D721Med (cell line): Measurements from ENCODE around the gene RNF225.

ENCODE experiments used
- DNase-seq: peaks from one replicate; pipeline ENCODE4 v3.0.0; 2011; ENCODE audit warnings: low spot score; ENCODE audit not compliant: insufficient read length
- FAIRE-seq: peaks from 2 replicates; lab custom pipeline; 2011; peaks lifted over from hg19 to GRCh38; lab: Jason Lieb, UNC
- CTCF ChIP-seq: IDR thresholded peaks from 2 replicates; pipeline ENCODE4 v1.5.1; 2012; ENCODE audit warnings: mild to moderate bottlenecking, control low read depth; ENCODE audit not compliant: insufficient read depth; ENCODE audit errors: missing control alignments

RNF225 gene

DNA sequence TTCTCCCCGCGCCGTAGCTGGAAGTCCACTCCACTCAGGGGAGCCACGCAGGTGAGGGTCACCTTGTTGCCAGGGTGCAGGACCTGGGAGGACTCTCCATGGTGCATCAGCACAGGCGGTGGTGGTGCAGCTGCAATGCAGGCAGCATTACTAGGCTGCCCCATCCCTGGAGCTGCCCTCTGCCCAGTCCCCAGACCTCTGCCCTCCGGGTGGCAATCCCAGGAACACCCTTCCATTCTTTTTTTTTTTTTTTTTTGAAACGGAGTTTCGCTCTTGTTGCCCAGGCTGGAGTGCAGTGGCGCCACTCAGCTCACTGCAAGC is 43.9 kb upstream of the RNF225 start:
- TF ChIP-seq CTCF, result no peak
- FAIRE-seq (no peak), DNase-seq (no peak)

DNA sequence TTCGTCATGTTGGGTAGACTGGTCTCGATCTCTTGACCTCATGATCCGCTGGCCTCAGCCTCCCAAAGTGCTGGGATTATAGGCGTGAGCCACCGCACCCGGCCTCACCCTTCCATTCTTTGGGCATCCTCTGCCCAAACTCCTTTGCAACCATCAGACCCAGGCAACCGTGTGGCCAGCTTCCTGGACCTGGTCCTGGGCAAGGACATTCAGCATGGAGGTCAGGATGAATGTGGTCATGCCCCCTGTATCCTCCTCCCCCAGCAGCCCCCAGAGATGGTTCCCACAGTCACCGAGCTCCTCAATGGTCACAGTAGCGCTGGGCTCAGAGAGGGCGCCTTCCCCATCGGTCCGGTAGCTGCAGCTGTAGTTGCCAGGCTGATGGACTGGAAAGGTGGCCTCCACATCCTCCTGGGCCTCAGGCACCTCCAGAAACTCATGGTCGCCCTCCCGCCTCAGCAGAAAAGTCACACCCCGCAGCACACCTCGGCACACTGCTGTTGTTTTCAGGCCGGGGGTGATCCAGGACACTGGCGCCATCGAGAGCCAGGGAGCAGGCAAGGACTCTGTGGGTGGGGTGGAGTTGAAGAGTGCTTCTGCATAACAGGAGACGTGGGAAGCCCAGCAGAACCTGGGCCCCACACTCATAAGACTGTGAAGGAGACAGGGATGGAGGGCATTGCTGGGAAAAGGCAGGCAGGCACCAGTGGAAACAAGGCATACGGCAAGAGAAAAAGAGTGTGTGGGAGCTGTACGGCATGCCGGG is 43.3 kb upstream of the RNF225 start:
- FAIRE-seq, result no peak
- no peak for TF ChIP-seq CTCF
- DNase-seq, result no peak

GRCh38 chr19:58352760-58353671 is 42.4 kb upstream of the RNF225 start, which contains the start of gene A1BG:
Gene A1BG (minus strand): TSS chr19:58353492. CDS start chr19:58353437, 55 bp downstream.
- no peak for TF ChIP-seq CTCF
- FAIRE-seq (no peak), DNase-seq (no peak)

DNA sequence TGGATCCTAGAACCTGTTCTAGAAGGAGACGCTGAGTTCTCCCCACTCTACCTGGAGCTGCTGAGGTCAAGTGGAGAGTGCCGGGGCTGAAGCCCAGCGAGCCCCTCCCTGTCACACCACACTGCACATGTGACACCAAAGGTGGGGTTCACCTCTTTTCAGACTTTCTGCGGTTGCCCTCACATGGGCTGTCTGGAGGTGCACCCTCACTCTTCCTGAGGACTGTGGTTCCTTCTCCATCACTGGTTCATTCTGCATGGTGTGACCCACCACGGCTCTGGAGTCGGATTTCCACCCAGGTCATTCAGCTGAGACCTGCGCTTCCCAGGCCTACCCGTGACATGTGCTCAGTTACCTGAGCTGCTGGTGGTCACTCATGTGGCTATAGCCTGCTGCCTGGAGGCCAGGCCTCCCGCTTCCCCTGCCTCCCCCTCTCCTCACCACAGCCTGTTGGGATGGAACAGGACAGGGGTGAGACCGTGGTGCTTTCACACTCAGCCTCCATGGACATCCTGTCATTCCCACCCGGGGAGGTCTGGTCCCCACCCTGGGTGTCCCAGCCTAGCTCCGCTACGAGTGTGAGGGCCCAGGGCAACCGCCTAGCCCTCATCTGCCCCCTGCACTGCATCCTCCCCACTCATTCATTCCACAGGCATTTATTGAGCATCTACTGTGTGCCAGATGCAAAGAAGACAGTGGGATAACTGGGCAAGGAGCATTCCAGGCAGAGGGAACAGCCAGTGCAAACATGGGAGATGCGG is 41.6 kb upstream of the RNF225 start:
- no peak for TF ChIP-seq CTCF
- DNase-seq, result no peak
- FAIRE-seq, result no peak

- no peak for TF ChIP-seq CTCF
- DNase-seq, result no peak
- FAIRE-seq, result no peak
Measured at GRCh38 chr19:58354478-58355030, 40.9 kb upstream of the RNF225 start.

DNA sequence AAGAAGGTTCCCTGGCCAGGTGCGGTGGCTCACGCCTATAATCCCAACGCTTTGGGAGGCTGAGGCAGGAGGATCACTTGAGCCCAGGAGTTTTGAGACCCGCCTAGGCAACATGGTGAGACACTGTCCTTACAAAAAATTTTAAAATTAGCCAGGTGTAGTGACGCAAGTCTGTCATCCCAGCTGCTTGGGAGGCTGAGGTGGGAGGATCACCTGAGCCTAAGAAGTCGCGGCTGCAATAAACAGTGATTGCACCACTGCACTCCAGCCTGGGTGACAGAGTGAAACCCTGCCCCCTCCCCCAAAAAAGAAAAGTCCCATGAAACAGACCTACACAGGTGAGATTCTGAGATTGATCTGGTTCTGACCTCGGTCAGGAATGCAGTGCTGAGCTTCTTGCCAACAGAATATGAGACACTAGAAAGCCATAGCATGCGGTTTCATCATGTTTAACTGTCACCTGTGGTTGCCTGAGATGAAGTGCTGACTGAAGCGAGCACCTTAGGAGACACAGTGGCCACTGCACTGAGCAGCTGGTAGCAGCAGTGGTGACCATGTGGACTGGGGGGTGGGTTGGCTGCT is 40.1 kb upstream of the RNF225 start:
- TF ChIP-seq CTCF, result no peak
- DNase-seq (no peak), FAIRE-seq (no peak)
